Activated CD8-positive, alpha-beta memory T cell treated with anti-CD3 and anti-CD28 coated beads for 4 hours (primary cell): ENCODE measurements around the gene ABI1.

Experiments used
- DNase-seq, 2 donors: peaks; one replicate each; pipeline ENCODE4 v3.0.0-alpha.2; 2020; ENCODE audit warnings: low read depth in 2 of 2

ABI1 gene

DNA sequence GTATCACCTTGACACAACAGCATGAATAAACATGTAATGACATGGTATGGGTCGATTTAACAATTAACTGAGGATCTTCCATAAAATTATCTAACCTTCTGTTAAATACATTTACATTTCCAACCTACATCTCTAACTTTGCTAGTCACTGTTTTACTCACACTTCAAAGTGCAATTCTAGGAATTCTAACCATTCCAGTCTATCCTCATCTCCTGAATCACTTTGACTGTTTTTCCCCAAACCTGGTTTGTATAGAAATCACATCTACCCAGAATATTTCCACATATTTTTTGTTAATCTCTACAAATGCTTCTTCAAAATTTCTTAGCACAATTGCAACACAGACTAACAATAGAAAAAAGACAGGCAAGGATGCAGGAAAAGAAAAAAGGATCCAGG is 6.2 kb downstream of the ABI1 start:
- DNase-seq, result no peak

DNA sequence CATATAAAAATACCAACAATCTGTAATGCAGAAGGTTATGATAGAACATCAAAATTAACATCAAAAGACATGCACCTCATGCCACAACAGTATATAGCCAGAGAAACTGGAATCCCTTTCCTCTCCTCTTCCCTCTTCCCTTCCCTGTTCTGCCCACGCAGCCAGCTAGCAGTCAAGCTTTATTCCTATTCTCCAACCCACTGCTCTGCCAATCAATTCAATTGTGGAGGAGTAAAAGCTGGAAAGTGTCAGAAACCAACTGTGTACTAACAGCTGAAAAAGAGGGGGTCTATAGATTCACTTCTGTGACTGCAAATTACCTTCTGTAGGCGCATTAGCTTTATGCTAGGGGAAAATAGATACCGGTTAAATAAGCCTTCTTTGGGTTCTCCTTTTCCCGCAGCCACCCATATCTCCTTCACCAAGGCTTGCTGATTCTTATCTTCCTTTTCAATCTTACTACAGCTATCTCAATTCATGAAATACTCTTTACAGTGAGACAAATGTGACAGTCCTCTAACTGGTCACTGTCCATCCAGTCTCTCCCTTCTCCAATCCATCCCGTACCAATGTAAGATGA is 16.3 kb downstream of the ABI1 start:
- no peak for DNase-seq

DNA sequence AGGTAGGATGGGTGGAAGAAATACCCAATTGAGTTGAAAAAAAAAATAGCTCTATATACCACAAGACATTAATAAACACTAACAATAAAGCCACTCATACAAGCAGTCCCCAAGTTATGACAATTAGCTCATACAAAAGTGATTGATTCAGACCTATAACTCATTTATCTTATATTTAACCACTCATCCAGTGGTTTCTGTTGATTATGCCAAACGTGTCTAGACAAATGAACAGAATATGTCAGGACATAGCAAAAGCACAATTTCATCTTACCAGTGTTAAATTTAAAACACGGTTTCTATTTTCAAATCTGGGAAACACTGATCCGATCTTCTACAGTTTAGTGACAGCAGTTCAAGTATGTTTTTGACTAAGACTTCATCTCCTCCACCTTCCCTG is 17.0 kb downstream of the ABI1 start:
- no peak for DNase-seq

DNA sequence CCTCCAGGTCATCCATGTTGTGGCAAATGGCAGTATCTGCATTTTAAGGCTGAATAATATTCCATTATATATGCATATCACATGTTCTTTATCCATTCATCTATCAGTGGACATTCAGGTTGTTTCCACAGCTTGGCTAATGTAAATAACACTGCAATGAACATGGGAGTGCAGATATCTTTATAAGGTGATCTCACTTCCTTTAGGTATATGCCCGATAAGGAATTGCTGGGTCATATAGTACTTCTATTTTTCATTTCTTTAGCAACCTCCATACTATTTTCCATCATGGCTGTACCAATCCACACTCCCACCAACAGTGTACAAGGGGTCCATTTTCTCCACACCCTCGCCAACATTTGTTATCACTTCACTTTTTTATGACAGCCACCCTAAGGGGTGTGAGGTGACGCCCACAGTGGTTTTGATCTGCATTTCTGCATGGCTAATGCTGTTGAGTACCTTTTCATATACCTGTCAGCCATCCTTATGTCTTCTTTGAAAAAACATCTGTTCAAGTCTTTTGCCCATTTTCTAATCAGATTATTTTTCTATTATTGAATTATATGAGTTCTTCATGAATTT is 18.9 kb downstream of the ABI1 start:
- DNase-seq, result no peak

DNA sequence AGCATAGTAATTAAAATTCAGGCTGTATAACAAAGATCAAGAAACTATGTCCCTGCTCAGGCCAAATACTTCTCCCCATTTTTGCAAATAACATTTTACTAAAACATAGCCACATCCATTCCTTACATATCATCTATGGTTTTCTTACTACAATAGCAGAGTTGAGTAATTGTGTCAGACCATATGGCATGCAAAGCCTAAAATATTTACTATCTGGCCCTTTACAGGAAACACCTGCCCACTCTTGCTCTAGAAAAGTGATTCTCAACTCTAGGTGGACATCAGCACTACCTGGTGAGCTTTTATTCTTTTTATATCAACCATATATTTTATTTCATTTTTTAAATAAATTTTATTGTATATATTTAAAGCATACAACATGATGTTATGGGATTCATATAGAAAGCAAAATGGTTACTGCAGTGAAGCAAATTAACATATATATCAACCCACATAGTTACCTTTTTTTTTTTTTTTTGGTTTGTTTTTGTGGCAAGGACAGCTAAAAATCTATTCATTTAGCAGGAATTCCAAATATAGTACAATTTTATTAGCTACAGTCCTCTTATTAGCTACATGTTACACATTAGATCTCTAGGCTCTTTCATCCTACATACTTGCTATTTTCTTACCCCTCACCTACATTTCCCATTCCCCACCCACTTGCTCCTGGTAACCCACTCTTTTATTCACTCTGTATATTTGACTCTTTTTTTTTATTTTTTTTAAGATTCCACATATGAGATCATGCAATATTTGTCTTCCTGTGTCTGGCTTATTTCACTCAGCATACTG is 19.6 kb downstream of the ABI1 start:
- no peak for DNase-seq

DNA sequence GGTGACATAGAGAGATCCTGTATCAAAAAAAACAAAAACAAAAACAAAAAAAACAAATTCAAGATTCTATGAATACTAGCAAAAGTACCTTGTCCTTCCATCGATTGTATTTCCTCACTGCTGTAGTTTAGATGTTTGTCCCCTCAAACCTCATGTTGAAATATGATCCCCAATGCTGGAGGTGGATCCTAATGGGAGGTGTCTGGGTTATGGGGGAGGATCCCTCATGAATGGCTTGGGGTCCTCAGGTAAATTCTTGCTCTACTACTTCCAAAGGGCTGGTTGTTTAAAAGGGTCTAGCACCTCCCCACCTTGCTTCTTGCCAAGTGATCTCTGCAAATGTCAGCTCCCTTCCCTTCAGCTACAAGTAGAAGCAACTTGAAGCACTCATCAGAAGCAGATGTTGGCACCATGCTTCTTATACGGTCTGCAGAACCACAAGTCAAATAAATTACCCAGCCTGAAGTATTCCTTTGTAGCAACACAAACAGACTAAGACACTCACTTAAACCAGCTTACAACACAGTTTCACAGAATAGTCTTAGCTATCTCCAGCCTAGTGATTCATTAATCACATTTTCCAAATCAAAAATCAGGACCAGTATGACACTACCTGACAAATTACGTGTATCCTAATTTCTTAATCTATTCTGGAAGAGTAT is 20.7 kb downstream of the ABI1 start:
- no peak for DNase-seq

DNA sequence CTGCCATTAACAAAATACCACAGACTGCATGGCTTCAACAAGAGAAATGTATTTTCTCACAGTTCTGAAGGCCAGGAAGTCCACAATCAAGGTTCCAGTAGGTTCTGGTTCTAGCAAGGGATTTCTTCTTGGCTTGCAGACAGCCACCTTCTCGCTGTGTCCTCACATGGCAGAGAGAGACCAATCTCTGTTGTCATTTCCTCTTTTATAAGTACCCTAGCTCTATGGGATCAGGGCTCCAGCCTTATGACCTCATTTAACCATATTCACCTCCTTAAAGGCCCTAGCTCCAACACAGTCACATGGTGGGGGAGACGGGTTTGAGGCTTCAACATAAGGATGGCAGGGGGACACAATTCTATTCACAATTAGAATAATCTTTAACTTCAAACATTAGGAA is 23.6 kb downstream of the ABI1 start:
- DNase-seq, result no peak

DNA sequence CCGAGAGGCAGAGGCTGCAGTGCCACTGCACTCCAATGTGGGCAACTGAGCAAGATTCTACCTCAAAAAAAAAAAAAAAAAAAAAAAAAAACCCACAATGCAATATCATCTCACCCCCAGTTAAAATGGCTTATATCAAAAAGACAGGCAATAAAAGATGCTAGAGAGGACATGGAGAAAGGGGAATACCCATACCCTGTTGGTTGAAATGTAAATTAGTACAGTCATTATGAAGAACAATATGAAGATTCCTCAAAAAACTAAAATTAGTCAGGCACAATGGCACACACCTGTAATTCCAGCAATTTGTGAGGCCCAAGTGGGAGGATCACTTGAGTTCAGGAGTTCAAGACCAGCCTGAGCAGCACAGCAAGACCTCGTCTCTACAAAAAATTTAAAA is 25.7 kb downstream of the ABI1 start:
- no peak for DNase-seq

DNA sequence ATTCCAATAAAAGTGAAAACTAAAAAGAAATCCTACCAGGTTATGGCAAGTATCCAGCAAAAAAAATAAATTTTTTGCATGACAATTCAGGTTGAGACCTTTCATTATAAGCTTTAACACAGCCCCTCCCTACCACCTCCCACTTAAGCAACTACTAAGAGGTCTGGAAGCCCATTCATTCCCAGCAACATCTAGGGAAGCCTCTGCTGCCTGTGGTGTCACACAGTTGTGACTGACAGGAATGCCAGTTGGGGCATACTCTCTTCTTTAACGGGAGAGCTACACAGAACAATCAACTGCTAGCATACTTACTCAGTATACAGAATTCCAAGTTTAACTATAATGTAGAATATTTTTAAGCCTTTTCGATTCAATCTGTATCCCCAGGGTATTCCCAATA is 27.8 kb downstream of the ABI1 start:
- DNase-seq, result no peak

DNA sequence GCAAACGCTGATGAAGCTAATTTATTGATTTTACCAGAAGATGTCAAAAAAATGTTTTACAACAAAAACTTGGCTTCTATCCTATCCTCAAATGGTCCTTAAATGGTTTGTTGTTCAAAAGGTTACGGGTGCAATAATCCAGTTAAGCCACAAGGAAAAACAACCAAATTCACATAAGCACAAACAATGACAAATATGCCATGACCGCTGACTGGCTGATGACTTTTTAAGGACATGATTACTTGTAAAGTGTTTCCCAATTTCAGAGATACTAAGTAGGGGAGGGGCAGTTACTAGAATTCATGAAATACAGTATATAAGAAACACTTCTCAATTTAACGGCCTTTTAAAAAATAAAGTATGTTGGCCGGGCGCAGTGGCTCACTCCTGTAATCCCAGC is 28.8 kb downstream of the ABI1 start:
- no peak for DNase-seq

DNA sequence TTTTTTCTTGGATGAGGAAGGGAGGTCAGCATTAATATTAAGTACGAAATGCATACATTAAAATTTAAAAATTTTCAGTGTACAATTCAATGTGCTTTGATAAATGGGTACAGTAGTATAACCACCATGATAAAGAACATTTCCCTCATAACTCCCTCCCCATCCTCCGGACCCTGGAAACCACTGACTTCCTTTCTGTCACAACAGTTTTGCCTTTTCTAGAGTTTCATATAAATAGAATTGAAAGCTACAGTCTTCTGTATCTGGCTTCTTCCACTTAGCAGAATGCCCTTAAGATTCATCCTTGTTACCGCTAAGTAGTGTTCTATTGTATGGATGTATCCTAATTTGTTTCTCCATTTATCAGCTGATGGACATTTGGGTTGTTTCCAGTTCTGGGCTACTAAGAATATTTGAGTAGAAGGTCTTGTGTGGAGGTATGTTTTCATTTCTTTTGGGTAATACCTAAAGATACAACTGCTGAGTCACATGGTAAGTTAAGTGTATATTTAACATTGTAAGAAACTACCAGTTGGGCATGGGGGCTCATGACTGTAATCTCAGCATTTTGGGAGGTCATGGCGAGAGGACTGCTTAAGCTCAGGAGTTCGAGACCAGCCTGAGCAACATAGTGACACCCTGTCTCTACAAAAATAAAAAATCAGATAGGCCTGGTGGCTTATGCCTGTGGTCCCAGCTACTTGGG is 30.8 kb downstream of the ABI1 start:
- no peak for DNase-seq

DNA sequence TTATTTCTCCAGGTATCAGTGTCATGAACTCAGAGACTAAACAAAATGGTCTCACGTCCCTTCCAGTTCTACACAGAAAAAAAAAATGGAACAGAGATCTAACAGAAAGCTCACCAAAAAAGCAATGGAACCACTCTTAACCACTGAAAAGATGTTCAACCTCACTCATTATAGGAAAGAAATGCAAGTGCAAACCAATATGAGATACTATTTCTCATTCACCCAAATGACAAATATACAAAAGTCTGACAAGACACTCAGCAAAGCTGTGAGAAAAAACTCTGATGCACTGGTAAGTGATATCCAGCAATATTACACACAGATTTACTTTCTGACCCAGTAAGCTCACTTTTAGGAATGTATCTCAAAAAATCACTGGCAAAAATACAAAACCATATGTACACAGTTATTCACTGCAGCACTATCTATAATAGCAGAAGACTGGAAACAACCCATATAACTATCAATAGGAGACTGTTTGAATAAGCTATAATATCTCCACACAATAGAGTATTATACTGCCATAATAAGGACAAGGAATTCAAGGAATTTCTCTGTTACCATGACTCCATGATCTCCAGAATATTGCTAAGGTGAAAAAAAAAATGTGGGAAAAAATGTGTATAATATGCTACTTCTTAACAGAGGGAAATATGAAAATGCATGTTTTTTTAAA is 36.6 kb downstream of the ABI1 start:
- DNase-seq, result no peak

DNA sequence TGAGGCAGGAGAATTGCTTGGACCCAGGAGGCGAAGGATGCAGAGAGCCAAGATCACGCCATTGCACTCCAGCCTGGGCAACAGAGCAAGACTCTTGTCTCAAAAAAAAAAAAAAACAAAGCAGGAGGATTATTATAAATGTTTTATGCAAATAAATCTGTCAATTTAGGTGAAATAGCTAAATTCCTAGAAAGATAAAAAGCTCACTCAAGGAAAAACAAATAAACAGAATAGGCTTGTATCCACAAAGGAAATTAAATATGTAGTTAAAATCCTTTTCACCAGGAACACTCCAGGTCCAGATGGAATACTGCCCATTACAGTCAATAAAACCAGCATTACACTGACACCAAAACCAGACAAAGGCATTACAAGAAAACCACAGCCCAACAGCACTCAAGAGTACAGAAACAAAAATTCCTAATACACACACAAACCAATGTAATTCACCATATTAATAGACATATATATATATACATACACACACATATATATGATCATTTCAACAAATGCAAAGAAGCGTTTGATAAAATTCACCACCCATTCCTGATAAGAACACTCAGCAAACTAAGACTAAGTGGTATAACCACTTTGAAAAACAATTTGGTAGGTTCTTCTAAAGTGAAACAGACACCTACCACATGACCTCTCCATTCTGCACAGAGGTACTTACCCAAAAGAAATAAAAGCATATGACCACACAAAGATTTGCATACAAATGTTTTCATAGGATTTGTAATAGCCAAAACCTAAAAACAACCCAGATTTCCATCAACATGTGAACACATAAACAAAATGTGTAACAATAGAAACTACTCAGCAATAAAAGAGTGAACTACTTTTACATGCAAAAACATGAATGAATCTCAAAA is 38.8 kb downstream of the ABI1 start:
- no peak for DNase-seq

DNA sequence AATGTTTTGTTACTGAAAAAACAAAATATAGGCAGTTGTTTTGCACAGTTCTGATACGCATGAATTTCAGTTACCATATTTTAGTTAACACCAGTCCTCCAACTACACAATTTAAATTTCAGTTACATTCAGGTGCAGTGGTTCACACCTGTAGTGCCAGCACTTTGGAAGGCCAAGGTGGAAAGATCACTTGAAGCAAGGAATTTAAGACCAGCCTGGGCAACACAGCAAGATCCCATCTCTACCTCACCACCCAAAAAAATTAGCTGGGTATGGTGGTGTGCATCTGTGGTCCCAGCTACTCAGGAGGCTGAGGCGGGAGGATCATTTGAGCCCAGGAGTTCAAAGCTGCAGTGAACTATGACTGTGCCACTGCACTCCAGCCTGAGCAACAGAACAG is 45.3 kb downstream of the ABI1 start:
- no peak for DNase-seq

DNA sequence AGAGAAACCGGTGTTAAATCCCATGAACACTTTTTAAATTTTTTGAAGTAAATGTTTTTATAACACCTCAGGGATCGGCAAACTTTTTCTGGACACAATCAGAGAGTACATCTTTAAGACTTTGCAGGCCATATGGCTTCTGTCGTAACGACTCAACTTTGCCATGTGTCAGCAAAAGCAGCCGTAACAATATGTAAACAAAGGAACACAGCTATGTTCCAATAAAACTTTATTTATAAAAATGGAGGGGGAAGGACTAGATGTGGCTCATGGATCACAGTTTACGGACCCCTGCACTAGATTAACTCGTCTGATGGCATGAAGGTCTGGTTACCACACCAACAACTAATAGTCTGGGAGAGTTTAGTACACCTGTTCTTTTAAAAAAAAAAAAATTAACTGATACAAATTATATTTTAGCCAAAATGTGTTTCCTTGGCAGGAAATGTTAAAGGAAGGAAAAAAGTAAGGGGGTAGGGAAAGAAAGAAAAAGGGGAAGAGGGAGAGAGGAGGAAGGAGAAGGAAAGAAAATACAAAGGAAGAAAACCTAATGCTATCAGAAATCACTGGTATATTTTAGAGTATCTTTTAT is 50.2 kb downstream of the ABI1 start:
- DNase-seq, result no peak

DNA sequence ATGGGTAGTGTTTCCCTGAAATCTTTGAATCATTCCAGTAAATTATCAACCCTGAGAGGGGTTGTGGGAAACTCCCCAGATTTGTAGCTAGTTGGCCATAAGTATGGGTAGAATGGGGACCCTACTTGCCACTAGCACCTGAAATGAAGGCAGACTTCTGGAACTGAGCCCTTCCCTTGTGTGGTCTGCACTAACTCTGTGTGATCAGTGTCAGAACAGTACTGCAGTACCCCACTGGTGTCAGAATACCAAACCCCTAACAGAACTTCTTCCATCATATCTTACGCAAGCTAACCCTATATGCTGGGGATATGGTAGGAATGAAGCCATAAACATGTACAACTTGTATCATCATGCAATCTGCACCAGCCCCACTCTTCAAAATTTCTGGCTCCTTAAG is 50.8 kb downstream of the ABI1 start:
- DNase-seq, result no peak

DNA sequence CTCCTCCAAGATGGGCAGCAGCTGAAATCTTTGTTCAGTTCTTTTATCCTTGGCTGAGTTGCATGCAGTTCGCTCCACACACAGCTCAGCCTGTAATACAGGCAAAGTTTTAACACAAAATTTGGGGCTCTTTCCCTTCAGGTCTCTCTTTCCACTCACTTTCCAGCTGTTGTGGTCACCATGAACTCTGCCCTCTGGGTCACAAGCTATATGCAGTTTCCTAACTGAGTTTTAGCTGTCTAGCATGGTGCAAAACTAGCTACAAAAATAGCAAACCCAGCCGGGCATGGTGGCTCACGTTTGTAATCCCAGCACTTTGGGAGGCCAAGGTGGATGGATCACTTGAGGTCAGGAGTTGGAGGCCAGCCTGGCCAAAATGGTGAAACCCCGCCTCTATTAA is 53.2 kb downstream of the ABI1 start:
- no peak for DNase-seq

DNA sequence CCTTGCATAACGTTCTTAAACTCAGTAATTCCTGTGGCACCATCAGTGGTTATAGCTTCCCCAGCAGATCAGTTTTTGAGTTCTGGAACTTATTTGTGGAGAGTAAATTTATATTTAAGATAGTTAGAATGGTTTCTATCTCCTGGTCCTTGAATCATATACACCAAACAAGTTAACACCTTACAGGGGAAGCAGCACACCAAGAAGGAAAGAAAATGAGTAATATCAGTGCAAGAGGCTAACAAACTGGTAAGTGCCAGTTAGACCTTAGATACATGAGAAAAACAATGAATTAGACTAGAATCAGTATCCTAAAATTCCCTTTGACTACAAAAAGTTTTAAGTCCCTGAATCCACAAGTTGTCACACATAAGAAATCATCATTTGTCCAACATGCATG is 54.2 kb downstream of the ABI1 start:
- no peak for DNase-seq

DNA sequence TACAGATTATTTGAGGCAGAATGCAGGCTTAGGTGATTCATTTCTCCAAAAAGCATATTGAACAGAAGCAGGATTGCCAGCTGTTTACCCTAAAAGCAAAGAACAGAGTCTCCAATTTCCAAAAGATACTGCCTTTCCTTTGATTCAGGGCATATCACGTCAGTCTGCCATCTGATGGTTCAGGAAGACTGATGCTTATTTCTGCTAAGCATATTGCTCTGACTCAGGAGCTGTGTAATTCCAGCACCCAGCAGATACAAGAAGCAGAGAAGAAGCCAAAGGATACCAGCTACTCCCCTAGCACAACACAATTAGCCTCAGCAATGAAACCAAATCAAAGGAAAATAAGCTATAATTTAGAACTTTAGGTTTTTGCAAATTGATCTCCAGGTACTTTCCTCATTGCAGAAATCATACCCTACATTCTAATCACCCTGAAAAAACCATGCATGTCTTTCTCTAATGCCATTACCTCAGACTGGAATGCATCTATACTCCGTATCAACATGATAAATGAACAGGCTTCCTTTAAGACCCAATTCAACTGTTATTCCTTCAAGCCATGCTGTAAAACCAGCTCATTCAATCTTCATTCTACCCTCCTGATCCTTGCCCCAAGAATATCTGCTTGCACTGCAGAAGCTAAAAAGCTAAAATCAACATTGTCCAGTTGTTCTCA is 55.1 kb downstream of the ABI1 start:
- no peak for DNase-seq
